OCI-LY7 (cell line): Measurements from ENCODE around the gene SPATA7. TPM values are rescaled to one million over a fixed set of nuclear protein-coding genes. Genes with fewer than 3 reads are reported as not detected.

Source experiments
- BruUV-seq: library from RNA; stranded (reverse); fragments of 400-500 nt; replicated peaks from 2 replicates; lab custom pipeline; 2021; lab: Mats Ljungman, UMichigan
- CTCF ChIA-PET: fragments of 300-600 bp; sonication (Branson Sonifier 250); formaldehyde crosslinking; loops from one replicate; lab custom pipeline; 2022; ENCODE audit warnings: antibody characterized with exemption; ENCODE audit not compliant: unreplicated experiment; lab: Charles Lee
- POLR2A ChIA-PET: fragments of 300-600 bp; sonication (Branson Sonifier 250); formaldehyde crosslinking; loops from one replicate; lab custom pipeline; 2022; ENCODE audit warnings: antibody characterized with exemption; lab: Charles Lee
- DNase-seq: peaks from one replicate; pipeline ENCODE4 v3.0.0-alpha.2; 2015; ENCODE audit warnings: low spot score
- H2AFZ ChIP-seq: fragments of 200-600 bp; sonication (generic), shearing (Covaris generic); 2 replicates; pipeline ENCODE4 v1.6.1; 2014; ENCODE audit warnings: mild to moderate bottlenecking, antibody characterized with exemption, low read length, moderate library complexity
- H3K27ac ChIP-seq: fragments of 200-600 bp; sonication (generic); 2 replicates; pipeline ENCODE4 v1.5.1; 2014; ENCODE audit warnings: mixed run types, low read depth, mild to moderate bottlenecking, moderate library complexity, low read length, inconsistent platforms; ENCODE audit not compliant: poor library complexity, severe bottlenecking
- H3K36me3 ChIP-seq: fragments of 200-600 bp; sonication (generic); 2 replicates; pipeline ENCODE4 v1.6.1; 2014; ENCODE audit warnings: mild to moderate bottlenecking, antibody characterized with exemption, low read length, moderate library complexity, mixed read lengths; ENCODE audit not compliant: insufficient read depth
- H3K4me1 ChIP-seq: fragments of 200-600 bp; sonication (generic); 2 replicates; pipeline ENCODE4 v1.5.1; 2014; ENCODE audit warnings: mild to moderate bottlenecking, low read length; ENCODE audit not compliant: insufficient read depth, poor library complexity, severe bottlenecking
- H3K4me2 ChIP-seq: fragments of 200-600 bp; sonication (generic); 2 replicates; pipeline ENCODE4 v1.6.1; 2014; ENCODE audit warnings: mild to moderate bottlenecking, low read length
- H3K4me3 ChIP-seq: fragments of 200-600 bp; sonication (generic); 2 replicates; pipeline ENCODE4 v1.5.1; 2014; ENCODE audit warnings: mild to moderate bottlenecking, low read depth, low read length; ENCODE audit not compliant: poor library complexity, severe bottlenecking
- H3K79me2 ChIP-seq: fragments of 200-600 bp; sonication (generic); 2 replicates; pipeline ENCODE4 v1.6.1; 2016; ENCODE audit warnings: low read depth, mild to moderate bottlenecking, low read length, moderate library complexity, mixed read lengths; ENCODE audit not compliant: insufficient read depth
- H3K9me2 ChIP-seq: fragments of 200-600 bp; sonication (generic); 2 replicates; pipeline ENCODE4 v1.6.1; 2016; ENCODE audit warnings: mild to moderate bottlenecking, low read length, mixed read lengths; ENCODE audit not compliant: insufficient read depth
- H3K9me3 ChIP-seq: fragments of 200-600 bp; sonication (generic); 2 replicates; pipeline ENCODE4 v1.6.1; 2014; ENCODE audit warnings: mild to moderate bottlenecking, mixed run types, low read length, mixed read lengths
- H4K20me1 ChIP-seq: fragments of 200-600 bp; sonication (generic); 2 replicates; pipeline ENCODE4 v1.6.1; 2014; ENCODE audit warnings: mild to moderate bottlenecking, antibody characterized with exemption, low read length, moderate library complexity, mixed read lengths; ENCODE audit not compliant: insufficient read depth
- EZH2phosphoT487 ChIP-seq: fragments of 200-600 bp; sonication (generic); IDR thresholded peaks from 2 replicates; pipeline ENCODE4 v1.6.1; 2018; ENCODE audit warnings: low read depth, borderline replicate concordance, mild to moderate bottlenecking, mixed run types, antibody characterized with exemption, low read length, moderate library complexity, mixed read lengths
- intact Hi-C: fragments of 100-400 bp; cut with micrococcal nuclease; formaldehyde crosslinking; loops from one replicate; pipeline ENCODE4 v1.10.0; 2022; ENCODE audit not compliant: unreplicated experiment
- total RNA-seq, 2 experiments: library from RNA; depleted of rRNA in 1 of 2; stranded (reverse); fragments of >200 nt in 1 of 2; shearing (Covaris generic) in 1 of 2; gene quantifications; 2 replicates each; pipeline ENCODE4 v1.2.3, GENCODE V29; 2014 to 2022
- TF ChIP-seq, protein P1 (sequence below): fragments of 200-600 bp; sonication (generic); conservative IDR thresholded peaks from 2 replicates; pipeline ENCODE4 v1.5.1; 2014; ENCODE audit warnings: mild to moderate bottlenecking, antibody characterized with exemption, low read length, moderate library complexity, mixed read lengths

Gene SPATA7
- total RNA-seq, 2 experiments from 2014 or later = 6.3 to 10.3 TPM

DNA sequence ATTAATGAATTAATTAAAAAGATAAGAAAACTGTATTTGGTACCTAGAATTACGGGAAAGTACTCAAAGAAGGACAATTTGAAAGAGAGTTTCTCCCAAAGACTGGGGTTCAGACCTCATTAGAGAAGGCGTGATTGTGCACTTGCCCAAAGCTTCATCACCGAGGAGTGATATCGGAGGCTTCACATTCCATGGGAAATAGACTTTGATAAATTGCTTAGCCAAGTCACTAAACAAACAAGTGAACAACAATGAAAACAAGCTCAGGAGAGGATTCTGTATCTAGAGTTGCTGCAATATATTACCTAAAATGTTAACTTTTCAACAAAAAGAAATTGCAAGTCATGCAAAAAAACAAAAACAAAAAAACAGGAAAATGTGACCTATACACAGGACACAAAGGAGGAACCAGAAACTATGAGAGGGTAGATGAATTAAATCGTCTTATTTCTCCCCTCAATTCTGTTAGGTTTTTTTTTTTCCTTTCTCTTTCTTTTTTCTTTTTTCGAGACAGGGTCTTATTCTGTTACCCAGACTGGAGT lies 3.4 kb downstream of the SPATA7 start:
- H3K9me2 ChIP-seq = no peaks in the 10 kb centered on the region
- intact Hi-C loops = loop anchor here (5.0 to 10.0 kb wide), 4 partner anchors 67 to 444 kb away; partner anchors contain the start of genes GPR65, KCNK10 and ZC3H14
- no peaks in the 10 kb centered on the region for H3K9me3 ChIP-seq
- ChIA-PET CTCF (interaction anchor here (1.2 kb wide), 1 partner anchor 8 kb away, joined by 5 read pairs; no protein-coding TSS in a partner anchor), POLR2A (interaction anchor here (0.5 to 1.1 kb wide), 2 partner anchors 10 to 1059 kb away, joined by 3 to 4 read pairs; no protein-coding TSS in a partner anchor)
- H3K27ac ChIP-seq = no peak overlapping the region
- H3K4me2 ChIP-seq = no peak overlapping the region
- no peak overlapping the region for H2AFZ ChIP-seq
- H3K36me3 ChIP-seq = no peaks in the 10 kb centered on the region
- TF ChIP-seq EZH2phosphoT487 = no peak
- no peaks in the 10 kb centered on the region for H4K20me1 ChIP-seq
- no peak for DNase-seq
- BruUV-seq = no TSS peak
- H3K79me2 ChIP-seq = no peaks in the 10 kb centered on the region; the same call in 1 of the 2 replicates
- H3K4me1 ChIP-seq = peaks cover 16% of the 10 kb centered on the region
- H3K4me3 ChIP-seq = no peak overlapping the region

DNA sequence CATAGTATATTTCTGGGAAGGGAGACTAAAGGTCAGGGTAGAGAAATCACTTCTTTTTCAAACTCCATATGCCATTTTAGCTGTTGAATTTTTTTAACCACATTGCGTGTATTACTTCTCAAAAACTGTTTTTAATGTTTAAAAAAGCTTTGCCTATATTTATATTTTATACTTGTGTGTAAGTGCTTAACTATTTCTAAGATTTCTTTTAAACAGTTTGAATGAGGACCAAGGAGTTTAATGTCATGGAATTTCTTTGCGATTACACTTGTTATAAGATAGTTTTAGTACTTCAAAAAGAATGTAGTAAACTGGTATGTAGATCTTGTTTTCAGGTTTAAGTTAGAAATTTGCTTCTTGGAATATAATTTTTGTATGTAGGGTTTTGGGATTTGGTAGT lies 7.2 kb downstream of the SPATA7 start:
- POLR2A ChIA-PET = interaction anchor here (0.9 to 1.1 kb wide), 2 partner anchors 12 to 13 kb away, joined by 3 read pairs; no protein-coding TSS in a partner anchor
- H3K9me2 ChIP-seq = no peaks in the 10 kb centered on the region
- no TSS peak for BruUV-seq
- H2AFZ ChIP-seq = no peak overlapping the region
- CTCF ChIA-PET = no interaction called here
- intact Hi-C loops = no loop called here
- DNase-seq = no peak
- H3K27ac ChIP-seq = no peak overlapping the region
- no peaks in the 10 kb centered on the region for H3K79me2 ChIP-seq
- no peak overlapping the region for H3K4me3 ChIP-seq
- H3K4me2 ChIP-seq = no peak overlapping the region
- H3K36me3 ChIP-seq = peaks cover 12% of the 10 kb centered on the region; the same call in 1 of the 2 replicates
- no peaks in the 10 kb centered on the region for H3K4me1 ChIP-seq
- no peaks in the 10 kb centered on the region for H4K20me1 ChIP-seq
- H3K9me3 ChIP-seq = no peaks in the 10 kb centered on the region
- TF ChIP-seq EZH2phosphoT487 = no peak
- TF ChIP-seq, protein P1, sequence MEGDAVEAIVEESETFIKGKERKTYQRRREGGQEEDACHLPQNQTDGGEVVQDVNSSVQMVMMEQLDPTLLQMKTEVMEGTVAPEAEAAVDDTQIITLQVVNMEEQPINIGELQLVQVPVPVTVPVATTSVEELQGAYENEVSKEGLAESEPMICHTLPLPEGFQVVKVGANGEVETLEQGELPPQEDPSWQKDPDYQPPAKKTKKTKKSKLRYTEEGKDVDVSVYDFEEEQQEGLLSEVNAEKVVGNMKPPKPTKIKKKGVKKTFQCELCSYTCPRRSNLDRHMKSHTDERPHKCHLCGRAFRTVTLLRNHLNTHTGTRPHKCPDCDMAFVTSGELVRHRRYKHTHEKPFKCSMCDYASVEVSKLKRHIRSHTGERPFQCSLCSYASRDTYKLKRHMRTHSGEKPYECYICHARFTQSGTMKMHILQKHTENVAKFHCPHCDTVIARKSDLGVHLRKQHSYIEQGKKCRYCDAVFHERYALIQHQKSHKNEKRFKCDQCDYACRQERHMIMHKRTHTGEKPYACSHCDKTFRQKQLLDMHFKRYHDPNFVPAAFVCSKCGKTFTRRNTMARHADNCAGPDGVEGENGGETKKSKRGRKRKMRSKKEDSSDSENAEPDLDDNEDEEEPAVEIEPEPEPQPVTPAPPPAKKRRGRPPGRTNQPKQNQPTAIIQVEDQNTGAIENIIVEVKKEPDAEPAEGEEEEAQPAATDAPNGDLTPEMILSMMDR = no peak

DNA sequence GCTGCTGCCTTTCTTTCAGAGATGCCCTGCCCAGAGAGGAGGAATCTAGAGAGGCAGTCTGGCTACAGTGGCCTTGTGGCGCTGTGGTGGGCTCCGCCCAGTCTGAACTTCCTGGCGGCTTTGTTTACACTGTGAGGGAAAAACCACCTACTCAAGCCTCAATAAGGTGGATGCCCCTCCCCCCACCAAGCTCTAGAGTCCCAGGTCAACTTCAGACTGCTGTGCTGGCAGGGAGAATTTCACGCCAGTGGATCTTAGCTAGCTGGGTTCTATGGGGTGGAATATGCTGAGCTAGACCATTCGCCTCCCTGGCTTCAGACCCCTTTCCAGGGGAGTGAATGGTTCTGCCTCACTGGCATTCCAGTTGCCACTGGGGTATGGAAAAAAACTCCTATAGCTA lies 25.6 kb downstream of the SPATA7 start:
- no peaks in the 10 kb centered on the region for H3K36me3 ChIP-seq
- H3K4me2 ChIP-seq = no peak overlapping the region
- no peaks in the 10 kb centered on the region for H3K9me2 ChIP-seq
- no peaks in the 10 kb centered on the region for H3K9me3 ChIP-seq
- POLR2A ChIA-PET = no interaction called here
- no peaks in the 10 kb centered on the region for H3K4me1 ChIP-seq
- no peak overlapping the region for H2AFZ ChIP-seq
- no peak overlapping the region for H3K27ac ChIP-seq
- H4K20me1 ChIP-seq = no peaks in the 10 kb centered on the region
- no peaks in the 10 kb centered on the region for H3K79me2 ChIP-seq
- TF ChIP-seq, protein P1 = no peak
- no peak for TF ChIP-seq EZH2phosphoT487
- no peak for DNase-seq
- intact Hi-C loops = no loop called here
- no peak overlapping the region for H3K4me3 ChIP-seq
- CTCF ChIA-PET = no interaction called here
- BruUV-seq = no TSS peak
